Measurements from ENCODE around the gene RND1. TPM values are rescaled to one million over a fixed set of nuclear protein-coding genes. Genes with fewer than 3 reads are reported as not detected.

The RND1 gene
- total and polyA plus RNA-seq, 2 of the 8 experiments (the other 6 are each of a cell fraction or from before 2014, with no cell fraction given) = 15.8 to 17.1 TPM

DNA sequence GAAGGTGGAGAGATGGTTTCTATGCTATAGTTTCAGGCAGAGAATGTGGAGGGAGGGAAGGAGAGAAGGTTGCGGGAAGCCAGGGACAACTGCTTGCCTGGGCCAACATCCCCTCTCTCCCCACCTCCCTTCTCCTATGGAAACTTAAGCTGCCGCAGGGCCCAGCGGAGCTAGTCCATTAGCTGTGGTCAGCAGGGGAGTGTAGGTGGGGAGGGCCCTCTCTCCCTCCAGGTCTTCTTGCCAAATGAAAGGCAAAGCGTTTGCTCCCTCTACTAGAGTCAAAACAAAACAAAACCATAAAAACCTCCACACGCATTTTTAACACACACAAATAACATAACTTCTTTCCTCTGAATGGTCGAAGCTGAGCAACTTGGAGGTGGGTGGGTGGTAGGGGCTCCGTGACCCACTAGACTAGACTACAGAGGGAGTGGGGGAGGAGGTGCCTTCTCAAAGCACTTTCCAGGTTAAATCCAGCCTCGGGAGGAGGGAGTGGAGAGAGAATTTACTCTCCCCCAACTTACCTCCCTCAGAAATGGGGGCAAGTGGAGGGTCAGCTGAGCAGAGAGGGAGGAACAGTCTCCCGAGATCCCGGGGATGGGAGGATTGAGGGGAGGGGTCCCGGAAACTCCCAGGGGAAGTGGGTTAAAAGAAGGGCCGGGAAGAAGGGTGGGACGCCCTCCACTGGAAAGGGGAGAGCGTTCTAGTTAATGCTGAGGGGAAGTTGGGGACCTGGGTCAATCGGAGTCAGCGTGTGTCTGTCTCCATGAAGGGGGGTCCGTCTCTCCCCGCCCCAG lies 52.0 kb downstream of the RND1 start (continued):
- TF ChIP-seq CHD7 (IDR thresholded peaks at IDR 0.05; ENCODE audit: insufficient replicate concordance, low read length) = no peak
- TF ChIP-seq BACH1 (IDR thresholded peaks at IDR 0.05; ENCODE audit: low read length) = no peak
- no peak for TF ChIP-seq GTF2F1 (IDR thresholded peaks at IDR 0.05; ENCODE audit: borderline replicate concordance, low read depth, low read length)
- no peak for TF ChIP-seq SIRT6 (IDR thresholded peaks at IDR 0.05; ENCODE audit: low read length)
- TF ChIP-seq GABPA (IDR thresholded peaks at IDR 0.05; ENCODE audit: borderline replicate concordance, insufficient read depth, low read length) = no peak
- no peak for TF ChIP-seq NANOG (IDR thresholded peaks at IDR 0.05; ENCODE audit: insufficient read depth, low read depth, low read length, poor library complexity, severe bottlenecking)
- no peak for TF ChIP-seq ZNF274 (IDR thresholded peaks at IDR 0.05; ENCODE audit: borderline replicate concordance, extremely low read depth, low read length)
- TF ChIP-seq TAF7 (optimal IDR thresholded peaks at IDR 0.05; ENCODE audit: borderline replicate concordance, low read depth, low read length) = no peak
- TF ChIP-seq HDAC2 (IDR thresholded peaks at IDR 0.05; ENCODE audit: borderline replicate concordance in 1 of 2, low read depth in 2 of 2, low read length in 2 of 2) = peak; percentile 29 to 76; a peak in 1 of 4 replicates
